HepG2 (cell line): ENCODE data around the gene SLC16A7. TPM values are rescaled to one million over a fixed set of nuclear protein-coding genes. Genes with fewer than 3 reads are reported as not detected.

ENCODE experiments used
- AKAP8 ChIP-seq: sonication (generic); formaldehyde crosslinking; IDR thresholded peaks from 2 replicates; pipeline ENCODE4 v1.5.1; 2020; ENCODE audit warnings: mild to moderate bottlenecking, missing genetic modification reagents
- AKNA ChIP-seq: sonication (generic); formaldehyde crosslinking; IDR thresholded peaks from 2 replicates; pipeline ENCODE4 v1.4.0; 2020; ENCODE audit warnings: missing genetic modification reagents, borderline replicate concordance
- FOXJ3 ChIP-seq: sonication (generic); formaldehyde crosslinking; IDR thresholded peaks from 2 replicates; pipeline ENCODE4 v1.4.0; 2020; ENCODE audit warnings: missing genetic modification reagents, mild to moderate bottlenecking, borderline replicate concordance
- HMG20A ChIP-seq: IDR thresholded peaks from 2 replicates; pipeline ENCODE4 v1.6.1; 2016; ENCODE audit warnings: borderline replicate concordance
- JUND ChIP-seq: sonication (generic); formaldehyde crosslinking; IDR thresholded peaks from 2 replicates; pipeline ENCODE4 v1.8.0; 2022; ENCODE audit warnings: mild to moderate bottlenecking, missing genetic modification reagents
- MYC ChIP-seq: sonication (generic); formaldehyde crosslinking; IDR thresholded peaks from 2 replicates; pipeline ENCODE4 v1.9.0; 2021; ENCODE audit warnings: missing genetic modification reagents, borderline replicate concordance
- NAIF1 ChIP-seq: sonication (generic); formaldehyde crosslinking; IDR thresholded peaks from 2 replicates; pipeline ENCODE4 v1.5.0; 2020; ENCODE audit warnings: mild to moderate bottlenecking, missing genetic modification reagents, borderline replicate concordance
- NFYB ChIP-seq: sonication (generic); formaldehyde crosslinking; IDR thresholded peaks from 2 replicates; pipeline ENCODE4 v1.4.0; 2020; ENCODE audit warnings: missing genetic modification reagents
- POLR2AphosphoS5 ChIP-seq: IDR thresholded peaks from 2 replicates; pipeline ENCODE4 v1.6.1; 2012; ENCODE audit warnings: low read depth, low read length
- RELA ChIP-seq: sonication (generic); formaldehyde crosslinking; IDR thresholded peaks from 2 replicates; pipeline ENCODE4 v1.4.0; 2020; ENCODE audit warnings: missing genetic modification reagents
- ZBTB7A ChIP-seq: sonication (generic); formaldehyde crosslinking; IDR thresholded peaks from 2 replicates; pipeline ENCODE4 v1.8.0; 2022; ENCODE audit warnings: mild to moderate bottlenecking, missing genetic modification reagents
- ZMAT3 ChIP-seq: sonication (generic); formaldehyde crosslinking; conservative IDR thresholded peaks from 2 replicates; pipeline ENCODE4 v1.7.0; 2021; ENCODE audit warnings: missing genetic modification reagents
- ZNF234 ChIP-seq: sonication (generic); formaldehyde crosslinking; conservative IDR thresholded peaks from 2 replicates; pipeline ENCODE4 v1.5.1; 2020; ENCODE audit warnings: mild to moderate bottlenecking, missing genetic modification reagents
- ZNF572 ChIP-seq: sonication (generic); formaldehyde crosslinking; IDR thresholded peaks from 2 replicates; pipeline ENCODE4 v1.5.1; 2020; ENCODE audit warnings: mild to moderate bottlenecking, missing genetic modification reagents
- ZNF841 ChIP-seq: sonication (generic); formaldehyde crosslinking; IDR thresholded peaks from 2 replicates; pipeline ENCODE4 v1.8.1; 2023; ENCODE audit warnings: missing genetic modification reagents, borderline replicate concordance
- polyA plus RNA-seq, 8 experiments: library from polyadenylated mRNA; depleted of rRNA in 3 of 8; stranded (reverse) in 7 of 8; unstranded in 1 of 8; fragments of >200 nt; fragmentation: Illumina TruSeq in 4 of 8; extraction: Trizol in 4 of 8; gene quantifications; 2 replicates each; pipeline versions ENCODE4 v1.2.1 to v1.2.3, GENCODE V29; 2011 to 2016; ENCODE audit warnings: low read depth in 4 of 8, missing spikeins in 1 of 8, mixed read lengths in 1 of 8; ENCODE audit not compliant: insufficient read depth in 1 of 8
- total RNA-seq, 5 experiments: library from RNA; depleted of rRNA; stranded (reverse); fragments of >200 nt; fragmentation: Illumina TruSeq; extraction: Trizol; gene quantifications; 2 replicates each; pipeline ENCODE4 v1.2.3, GENCODE V29; 2016; ENCODE audit warnings: low read depth in 1 of 5
- TF ChIP-seq, protein P1 (sequence below): sonication (generic); formaldehyde crosslinking; IDR thresholded peaks from 2 replicates; pipeline ENCODE4 v1.4.0; 2020; ENCODE audit warnings: missing genetic modification reagents

The SLC16A7 gene
- total and polyA plus RNA-seq, 2 of the 13 experiments (the other 11 are each of a cell fraction or from before 2014, with no cell fraction given) = 1.3 to 1.6 TPM

DNA sequence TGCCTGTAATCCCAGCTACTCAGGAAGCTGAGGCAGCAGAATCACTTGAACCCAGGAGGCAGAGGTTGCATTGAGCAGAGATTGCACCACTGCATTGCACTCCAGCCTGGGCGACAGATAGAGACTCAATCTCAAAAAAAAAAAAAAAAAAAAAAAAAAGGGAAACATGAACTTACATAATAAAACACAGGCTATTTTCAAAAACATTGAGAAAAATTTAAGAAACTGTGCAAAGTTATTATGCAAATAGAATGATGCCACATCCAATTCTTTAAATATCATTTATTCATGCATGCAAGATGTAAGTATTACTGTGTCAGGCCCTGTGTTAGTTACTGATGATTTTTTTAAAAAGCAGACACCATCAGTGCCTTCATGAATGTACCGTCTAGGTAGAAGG is 20.0 kb upstream of the SLC16A7 start (continued):
- TF ChIP-seq AKNA (CRISPR knock-in tag) = no peak
- TF ChIP-seq, protein P1, sequence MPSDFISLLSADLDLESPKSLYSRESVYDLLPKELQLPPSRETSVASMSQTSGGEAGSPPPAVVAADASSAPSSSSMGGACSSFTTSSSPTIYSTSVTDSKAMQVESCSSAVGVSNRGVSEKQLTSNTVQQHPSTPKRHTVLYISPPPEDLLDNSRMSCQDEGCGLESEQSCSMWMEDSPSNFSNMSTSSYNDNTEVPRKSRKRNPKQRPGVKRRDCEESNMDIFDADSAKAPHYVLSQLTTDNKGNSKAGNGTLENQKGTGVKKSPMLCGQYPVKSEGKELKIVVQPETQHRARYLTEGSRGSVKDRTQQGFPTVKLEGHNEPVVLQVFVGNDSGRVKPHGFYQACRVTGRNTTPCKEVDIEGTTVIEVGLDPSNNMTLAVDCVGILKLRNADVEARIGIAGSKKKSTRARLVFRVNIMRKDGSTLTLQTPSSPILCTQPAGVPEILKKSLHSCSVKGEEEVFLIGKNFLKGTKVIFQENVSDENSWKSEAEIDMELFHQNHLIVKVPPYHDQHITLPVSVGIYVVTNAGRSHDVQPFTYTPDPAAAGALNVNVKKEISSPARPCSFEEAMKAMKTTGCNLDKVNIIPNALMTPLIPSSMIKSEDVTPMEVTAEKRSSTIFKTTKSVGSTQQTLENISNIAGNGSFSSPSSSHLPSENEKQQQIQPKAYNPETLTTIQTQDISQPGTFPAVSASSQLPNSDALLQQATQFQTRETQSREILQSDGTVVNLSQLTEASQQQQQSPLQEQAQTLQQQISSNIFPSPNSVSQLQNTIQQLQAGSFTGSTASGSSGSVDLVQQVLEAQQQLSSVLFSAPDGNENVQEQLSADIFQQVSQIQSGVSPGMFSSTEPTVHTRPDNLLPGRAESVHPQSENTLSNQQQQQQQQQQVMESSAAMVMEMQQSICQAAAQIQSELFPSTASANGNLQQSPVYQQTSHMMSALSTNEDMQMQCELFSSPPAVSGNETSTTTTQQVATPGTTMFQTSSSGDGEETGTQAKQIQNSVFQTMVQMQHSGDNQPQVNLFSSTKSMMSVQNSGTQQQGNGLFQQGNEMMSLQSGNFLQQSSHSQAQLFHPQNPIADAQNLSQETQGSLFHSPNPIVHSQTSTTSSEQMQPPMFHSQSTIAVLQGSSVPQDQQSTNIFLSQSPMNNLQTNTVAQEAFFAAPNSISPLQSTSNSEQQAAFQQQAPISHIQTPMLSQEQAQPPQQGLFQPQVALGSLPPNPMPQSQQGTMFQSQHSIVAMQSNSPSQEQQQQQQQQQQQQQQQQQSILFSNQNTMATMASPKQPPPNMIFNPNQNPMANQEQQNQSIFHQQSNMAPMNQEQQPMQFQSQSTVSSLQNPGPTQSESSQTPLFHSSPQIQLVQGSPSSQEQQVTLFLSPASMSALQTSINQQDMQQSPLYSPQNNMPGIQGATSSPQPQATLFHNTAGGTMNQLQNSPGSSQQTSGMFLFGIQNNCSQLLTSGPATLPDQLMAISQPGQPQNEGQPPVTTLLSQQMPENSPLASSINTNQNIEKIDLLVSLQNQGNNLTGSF = no peak
- no peak for TF ChIP-seq RELA
- no peak for TF ChIP-seq ZNF572 (CRISPR knock-in tag)
- TF ChIP-seq JUND (CRISPR knock-in tag) = no peak
- TF ChIP-seq NFYB (CRISPR knock-in tag) = no peak
- no peak for TF ChIP-seq POLR2AphosphoS5
- no peak for TF ChIP-seq HMG20A (CRISPR knock-in tag)
- TF ChIP-seq ZBTB7A = no peak
- no peak for TF ChIP-seq AKAP8 (CRISPR knock-in tag)
- TF ChIP-seq MYC (CRISPR knock-in tag) = no peak
- no peak for TF ChIP-seq FOXJ3
- TF ChIP-seq ZNF841 (CRISPR knock-in tag) = no peak
- TF ChIP-seq ZNF234 = no peak
- no peak for TF ChIP-seq ZMAT3
- no peak for TF ChIP-seq NAIF1 (CRISPR knock-in tag)
